Esophagus muscularis mucosa (tissue), 3 donors: ENCODE data around the gene ZNF765.

Experiments used
- CTCF ChIP-seq, 3 experiments: fragments of 200-600 bp in 2 of 3; fragments of 450-650 bp in 1 of 3; sonication (generic) in 2 of 3; IDR thresholded peaks; one replicate each; pipeline ENCODE4 v1.5.1; 2017 to 2019; ENCODE audit warnings: antibody characterized with exemption in 3 of 3, mild to moderate bottlenecking in 2 of 3, moderate library complexity in 1 of 3
- POLR2AphosphoS5 ChIP-seq, 2 donors: sonication (generic); formaldehyde crosslinking; IDR thresholded peaks; one replicate each; pipeline ENCODE4 v1.6.1; 2017; ENCODE audit warnings: antibody characterized with exemption in 2 of 2

GRCh38 chr19:53467485-53468262, 72.7 kb downstream of the ZNF765 start, which contains the start of gene ZNF813:
- TF ChIP-seq CTCF (IDR thresholded peaks at IDR 0.05) = no peak
- TF ChIP-seq POLR2AphosphoS5 (IDR thresholded peaks at IDR 0.05) = peak; percentile 82 to 83
